GM03348 (cell line): Measurements from ENCODE around the gene EPS15.
"Not testable (repeated sequence)": the region's sequence is repeated elsewhere in the genome, so short reads cannot be mapped to it uniquely, and the experiment has no call there.

Experiments used
- DNase-seq: peaks from one replicate; pipeline ENCODE4 v3.0.0; 2012; ENCODE audit warnings: low spot score

Gene EPS15

GRCh38 chr1:51464828-51465227 lies 54.2 kb downstream of the EPS15 start:
- no peak for DNase-seq

DNA sequence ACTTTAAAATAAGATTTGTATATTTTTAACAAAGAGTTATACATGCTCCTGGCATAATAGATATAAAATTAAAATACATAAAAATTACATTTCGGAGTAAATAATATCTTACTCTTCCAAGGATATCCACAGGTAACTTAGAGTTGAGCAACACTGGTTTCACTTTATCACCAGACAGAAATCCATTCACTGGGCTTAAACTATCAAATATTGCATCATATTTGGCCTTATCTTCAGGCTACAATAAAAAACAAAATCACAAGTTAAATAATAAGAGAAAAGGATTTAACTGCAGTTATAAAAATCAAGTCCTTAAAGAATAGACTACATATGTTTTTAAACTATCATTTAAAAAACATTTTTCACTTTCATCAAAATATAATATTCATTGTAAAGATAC lies 55.5 kb downstream of the EPS15 start:
- DNase-seq: no peak

DNA sequence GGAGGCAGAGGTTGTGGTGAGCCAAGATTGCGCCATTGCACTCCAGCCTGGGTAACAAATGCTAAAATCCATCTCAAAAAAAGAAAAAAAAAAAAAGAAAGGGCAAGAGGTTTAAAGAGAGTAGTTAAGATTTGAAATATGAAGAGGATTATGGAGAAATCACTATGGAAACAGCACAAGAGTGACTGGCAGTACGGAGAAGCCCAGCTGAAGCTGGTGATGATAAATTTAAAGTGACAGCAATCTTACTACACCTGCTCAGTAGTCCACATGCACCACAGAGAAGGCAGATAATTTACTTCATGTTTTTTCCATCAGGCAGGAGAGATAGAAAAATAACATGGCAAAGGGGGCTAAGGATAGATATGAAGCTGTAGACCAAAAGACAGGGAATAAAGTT lies 56.8 kb downstream of the EPS15 start:
- not testable (repeated sequence) for DNase-seq

DNA sequence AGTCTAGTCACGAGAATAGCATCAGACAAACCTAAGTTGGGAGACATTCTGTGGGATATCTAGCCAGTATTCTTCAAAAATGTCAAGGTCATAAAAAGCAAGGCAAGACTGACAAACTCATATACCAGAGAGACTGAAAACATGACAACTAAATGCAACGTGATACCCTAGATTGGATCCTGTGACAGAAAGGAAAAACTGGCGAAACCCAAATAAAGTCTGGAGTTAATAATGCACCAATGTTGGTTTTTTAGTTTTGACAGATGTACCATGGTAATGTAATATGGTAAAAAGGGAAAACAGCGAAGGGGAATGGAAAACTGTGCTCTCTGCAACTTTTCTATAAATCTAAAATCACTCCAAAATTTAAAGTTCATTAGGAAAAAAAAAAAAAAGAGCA lies 64.5 kb downstream of the EPS15 start:
- DNase-seq: no peak

DNA sequence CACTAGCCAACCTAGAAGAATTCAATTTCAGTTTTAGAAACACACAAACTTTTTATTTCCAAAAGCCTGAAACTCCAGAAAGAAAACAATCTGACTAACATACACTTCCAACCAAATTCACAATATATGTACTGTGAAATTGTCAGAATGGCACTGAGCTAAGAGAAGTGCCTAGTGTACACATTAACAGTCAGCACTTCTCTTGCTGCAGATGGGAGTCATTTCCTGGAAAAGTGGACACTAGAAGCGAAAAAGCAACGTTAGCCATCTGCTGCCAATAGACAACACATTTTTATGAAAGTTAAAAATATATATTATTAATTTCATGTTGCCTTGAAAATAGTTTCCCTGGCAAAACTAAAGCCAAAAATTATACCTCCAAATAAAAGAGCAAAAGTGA lies 66.1 kb downstream of the EPS15 start:
- DNase-seq: no peak

DNA sequence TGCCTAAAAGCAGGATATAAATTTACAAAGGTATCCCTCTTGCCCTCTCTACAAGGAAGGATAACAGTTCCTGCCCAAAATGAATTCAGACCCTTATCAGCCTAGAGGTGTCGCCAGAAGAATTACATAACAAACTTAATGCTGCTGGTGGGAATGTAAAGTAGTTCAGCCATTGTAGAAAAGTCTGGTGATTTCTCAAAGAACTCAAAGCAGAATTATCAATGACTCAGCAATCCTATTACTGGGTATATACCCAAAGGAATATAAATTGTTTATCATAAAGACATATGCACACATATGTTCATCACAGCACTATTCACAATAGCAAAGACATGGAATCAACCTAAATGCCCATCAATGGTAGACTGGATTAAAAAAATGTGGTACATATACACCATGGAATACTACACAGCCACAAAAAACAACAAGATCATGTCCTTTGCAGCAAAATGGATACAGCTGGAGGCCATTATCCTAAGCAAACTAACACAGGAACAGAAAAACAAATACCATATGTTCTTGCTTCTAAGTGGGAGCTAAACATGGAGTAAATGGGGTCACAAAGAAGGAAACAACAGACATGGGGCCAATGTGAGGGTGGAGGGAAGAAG lies 70.1 kb downstream of the EPS15 start:
- not testable (repeated sequence) for DNase-seq

DNA sequence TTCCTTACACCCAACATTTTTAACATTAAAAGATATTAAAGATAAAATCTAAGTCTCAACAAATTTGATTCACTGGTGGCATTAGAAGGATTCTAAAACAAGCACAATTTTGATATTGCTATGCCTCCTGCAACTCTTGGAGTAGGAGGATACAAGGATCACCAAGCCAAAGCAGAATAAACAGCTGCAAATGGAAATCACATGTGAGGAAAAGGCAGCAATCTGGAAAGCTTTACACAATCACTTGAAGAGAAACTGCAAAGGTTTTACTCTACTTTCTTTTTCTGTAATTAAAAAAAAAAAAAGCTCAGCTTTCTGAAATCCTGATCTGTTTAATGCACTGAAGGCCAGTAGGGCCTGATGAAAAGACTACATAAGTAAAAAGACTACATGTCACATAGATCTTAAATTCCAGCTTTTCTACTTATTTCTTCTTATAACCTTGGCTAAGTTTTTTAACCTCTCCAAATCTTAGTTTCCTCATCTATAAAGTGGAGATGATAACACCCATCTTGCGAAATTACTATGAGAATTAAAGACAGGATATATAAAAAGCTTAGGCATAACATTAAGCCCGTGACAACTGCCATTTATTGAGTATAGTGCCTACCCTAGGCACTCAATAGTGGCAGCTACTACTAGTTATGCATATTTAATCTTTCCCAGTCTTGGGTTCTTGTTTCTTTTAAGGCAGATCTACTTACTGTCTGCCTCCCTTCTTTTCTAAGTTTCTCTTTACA lies 73.5 kb downstream of the EPS15 start:
- peak; percentile 15 for DNase-seq

DNA sequence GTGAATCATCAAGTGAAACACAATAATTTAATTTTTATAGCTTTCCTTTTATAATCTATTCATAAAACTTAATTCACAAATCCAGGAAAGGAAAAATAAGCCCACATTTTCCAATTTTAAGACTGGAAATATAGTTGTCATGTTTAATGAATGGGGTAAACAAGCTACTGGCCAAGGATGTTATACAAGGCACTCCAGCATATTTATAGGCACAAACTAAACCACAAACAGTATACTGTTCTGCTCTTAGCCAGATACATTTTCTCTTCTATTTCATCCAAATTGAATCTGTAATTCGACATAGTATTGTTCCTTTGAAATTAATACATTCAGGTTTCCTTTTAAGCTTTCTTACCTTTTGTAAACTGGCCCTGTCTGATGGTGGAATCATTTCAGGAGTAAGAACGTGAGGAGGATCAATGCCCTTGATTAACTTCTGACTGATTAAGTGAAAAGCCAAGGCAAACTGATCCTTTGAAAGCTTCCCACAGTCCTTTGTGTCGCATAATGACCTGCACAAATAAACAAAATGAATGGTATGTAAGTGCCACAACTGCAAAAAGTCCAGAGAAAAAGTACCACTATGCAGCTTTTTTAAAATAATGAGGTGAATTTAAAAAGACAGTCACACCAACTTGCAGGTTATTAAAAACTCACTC lies 74.4 kb downstream of the EPS15 start:
- DNase-seq: no peak

DNA sequence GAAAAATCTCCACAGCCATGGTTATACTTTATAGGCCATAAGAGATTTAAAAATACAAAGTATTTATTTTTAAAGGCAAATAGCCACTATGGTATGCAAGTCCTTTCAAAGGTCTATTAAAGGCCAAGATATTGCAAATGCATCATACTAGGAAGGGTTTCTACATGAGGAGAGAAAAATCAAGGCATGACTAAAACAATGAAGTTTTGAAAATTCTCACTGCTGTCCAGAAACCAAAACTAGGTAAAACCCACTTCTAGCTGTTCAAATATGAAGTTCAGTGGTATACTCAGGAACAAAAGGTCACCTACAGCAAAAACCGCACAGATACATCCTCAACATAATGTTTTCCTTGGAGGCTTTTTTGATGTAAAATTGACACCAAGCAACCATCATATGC lies 75.0 kb downstream of the EPS15 start:
- DNase-seq: no peak

GRCh38 chr1:51443555-51443954 lies 75.5 kb downstream of the EPS15 start:
- no peak for DNase-seq

GRCh38 chr1:51442616-51443015 lies 76.5 kb downstream of the EPS15 start:
- DNase-seq: no peak

DNA sequence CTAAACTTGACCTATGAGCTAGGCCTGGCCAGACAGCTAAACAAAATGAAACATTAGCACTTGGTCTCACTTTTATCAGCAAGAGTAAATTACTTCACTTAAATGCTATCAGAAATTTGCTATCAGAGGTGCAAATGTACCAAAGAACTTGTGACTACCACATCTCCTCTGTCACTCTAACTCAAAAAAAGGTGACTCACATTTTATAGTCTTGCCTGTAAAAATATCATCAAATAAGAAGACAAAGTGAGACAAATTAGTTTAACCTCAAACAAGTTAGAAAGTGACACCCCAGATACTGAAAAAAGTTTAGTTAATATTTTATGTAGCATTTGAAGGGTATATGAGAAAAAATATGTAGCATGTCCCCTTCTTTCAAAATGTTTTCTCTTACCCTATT lies 76.9 kb downstream of the EPS15 start:
- DNase-seq: no peak

GRCh38 chr1:51439895-51440294 lies 79.2 kb downstream of the EPS15 start:
- DNase-seq: no peak

DNA sequence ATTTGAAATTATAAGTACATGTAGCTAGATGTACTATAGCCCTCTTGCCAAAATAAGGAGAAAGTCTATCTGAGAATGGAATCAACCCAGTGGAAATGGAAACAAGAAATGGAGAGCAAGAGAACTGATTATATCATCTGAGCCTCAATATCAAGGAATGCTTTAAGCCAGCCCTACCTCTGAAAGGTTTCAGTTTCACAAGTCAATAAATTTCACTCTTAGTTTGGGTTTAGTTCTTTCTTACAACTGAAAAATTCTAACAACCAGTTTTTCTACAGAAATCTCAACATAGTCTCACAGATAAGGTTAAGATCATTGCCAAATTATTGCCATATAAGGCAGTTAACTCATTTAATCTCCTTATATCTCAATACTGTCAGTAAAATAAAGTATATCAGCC lies 80.0 kb downstream of the EPS15 start:
- no peak for DNase-seq

DNA sequence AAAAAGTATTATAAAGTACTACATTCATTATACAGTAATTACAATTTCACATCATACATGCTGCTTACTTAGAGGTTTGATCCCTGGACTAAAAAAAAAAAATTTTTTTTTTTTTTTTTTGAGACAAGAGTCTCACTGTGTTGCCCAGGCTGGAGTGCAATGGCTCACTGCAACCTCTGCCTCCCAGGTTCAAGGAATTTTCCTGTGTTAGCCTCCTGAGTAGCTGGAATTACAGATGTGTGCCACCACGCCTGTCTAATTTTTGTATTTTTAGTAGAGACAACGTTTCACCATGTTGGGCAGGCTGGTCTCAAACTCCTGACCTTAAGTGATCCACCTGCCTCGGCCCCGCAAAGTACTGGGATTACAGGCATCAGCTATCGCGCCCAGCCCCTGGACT lies 81.7 kb downstream of the EPS15 start:
- DNase-seq: not testable (repeated sequence)

DNA sequence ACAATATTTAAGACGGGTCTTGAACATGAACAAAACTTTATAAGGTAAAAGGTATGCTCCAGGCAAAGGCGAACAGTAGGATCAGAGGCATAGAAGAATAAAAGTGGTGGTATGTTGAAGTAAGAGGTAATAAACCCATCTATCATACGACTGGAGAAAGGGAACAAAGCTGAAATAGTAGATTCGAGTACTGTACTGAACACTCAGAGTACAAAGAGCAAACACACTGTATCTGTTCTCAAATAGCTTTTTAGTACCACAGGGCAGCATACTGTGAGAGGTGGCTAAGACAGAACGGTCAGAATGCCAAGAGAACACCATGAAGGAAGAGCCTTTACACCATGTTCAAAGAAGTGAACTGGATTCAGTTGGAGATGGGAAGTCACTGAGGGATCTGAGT lies 83.2 kb downstream of the EPS15 start:
- DNase-seq: no peak

- no peak for DNase-seq
Observed at GRCh38 chr1:51433972-51434510, 85.0 kb downstream of the EPS15 start.

DNA sequence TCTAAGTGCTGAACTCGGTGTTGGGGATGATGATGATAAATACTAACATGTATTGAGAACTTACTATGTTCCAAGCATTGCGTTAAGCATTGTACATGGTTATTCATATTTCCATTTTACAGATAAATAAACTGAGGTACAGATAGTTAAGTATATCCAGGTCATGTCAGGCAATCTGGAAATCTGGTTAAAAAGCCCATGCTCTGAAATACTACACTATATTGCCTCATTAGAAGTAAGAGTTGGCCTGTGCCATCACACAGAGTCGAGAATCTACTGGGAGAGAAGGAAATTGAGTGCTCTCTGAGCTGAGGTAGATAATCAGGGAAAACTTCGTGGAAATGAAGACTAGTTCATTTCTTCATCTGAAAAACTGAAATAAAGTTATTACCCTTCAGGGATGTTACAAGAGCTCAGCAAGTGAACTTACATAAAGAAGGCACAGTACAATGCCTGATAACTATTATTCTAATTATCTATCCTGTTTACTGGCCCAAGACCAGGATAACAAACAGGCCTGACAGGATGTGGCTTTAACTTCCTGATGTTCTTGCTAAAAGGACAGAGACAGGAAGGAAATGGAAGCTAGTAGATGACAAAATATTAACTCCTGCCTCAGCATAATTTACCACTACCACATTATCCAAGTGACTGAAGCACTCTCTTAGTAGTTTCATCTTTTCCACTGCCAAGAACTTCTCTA lies 85.6 kb downstream of the EPS15 start:
- no peak for DNase-seq

GRCh38 chr1:51432146-51432545 lies 86.9 kb downstream of the EPS15 start:
- DNase-seq: no peak

DNA sequence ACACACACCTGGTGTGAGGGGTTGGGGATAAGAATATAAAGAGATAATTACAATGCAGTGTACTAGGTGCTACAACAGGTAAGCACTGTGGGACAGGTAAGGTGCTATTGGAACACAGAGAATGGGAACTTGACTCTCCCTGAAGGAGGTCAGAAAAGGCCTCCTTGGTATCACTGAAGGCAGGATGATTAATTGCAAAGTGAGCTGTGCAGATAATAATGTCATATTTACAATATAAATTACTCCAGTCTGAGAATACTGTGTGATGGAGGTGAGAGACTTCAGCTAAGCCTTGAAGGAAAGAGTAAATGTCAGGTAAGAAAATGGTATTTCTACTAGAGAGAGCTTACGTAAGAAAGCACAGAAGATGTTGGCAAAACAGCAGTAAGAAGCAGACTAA lies 91.6 kb downstream of the EPS15 start:
- DNase-seq: no peak

- no peak for DNase-seq
Observed at GRCh38 chr1:51425955-51426354, 93.1 kb downstream of the EPS15 start.

- DNase-seq: no peak
Observed at GRCh38 chr1:51425273-51425672, 93.8 kb downstream of the EPS15 start.
